T-helper 9 cell (primary cell): ENCODE results near the gene CNDP1.
A peak's percentile ranks its signal among the peaks of the same experiment; 100 is the strongest.
"Not testable (repeated sequence)": the region's sequence is repeated elsewhere in the genome, so short reads cannot be mapped to it uniquely, and the experiment has no call there.

ENCODE experiments used
- DNase-seq: peaks from one replicate; pipeline ENCODE4 v3.0.0-alpha.2; 2020
- total RNA-seq, 2 donors: gene quantifications; one replicate each; lab custom pipeline; 2026; lab: John Stamatoyannopoulos, UW

Gene CNDP1
- total RNA-seq: 0 to 0.42 reads per million in 2 donors

GRCh38 chr18:74534150-74534969 lies at the start of gene CNDP1:
Gene CNDP1 (plus strand): TSS chr18:74534500. CDS start chr18:74534668, 168 bp downstream.
- no peak for DNase-seq

- no peak for DNase-seq
Observed at GRCh38 chr18:74486119-74486849, 48.0 kb upstream of the CNDP1 start.

DNA sequence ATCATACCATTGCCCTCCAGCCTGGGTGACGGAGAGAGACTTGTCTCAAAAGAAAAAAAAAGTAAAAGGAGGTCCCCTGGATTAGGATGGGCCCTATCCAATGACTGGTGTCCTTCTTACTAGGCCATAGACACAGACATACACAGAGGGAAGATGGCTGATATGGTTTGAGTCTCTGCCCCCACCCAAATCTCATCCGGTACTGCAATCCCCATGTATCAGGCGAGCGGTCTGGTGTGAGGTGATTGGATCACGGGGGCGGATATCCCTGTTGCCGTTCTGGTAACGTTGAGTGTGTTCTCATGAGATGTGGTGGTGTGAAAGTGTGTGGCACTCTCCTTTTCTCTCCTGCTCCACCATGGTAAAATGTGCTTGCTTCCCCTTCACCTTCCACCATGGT lies 45.9 kb upstream of the CNDP1 start:
- DNase-seq: no peak

GRCh38 chr18:74488864-74489263 lies 45.4 kb upstream of the CNDP1 start:
- no peak for DNase-seq

- DNase-seq: no peak
Observed at GRCh38 chr18:74489676-74490075, 44.6 kb upstream of the CNDP1 start.

GRCh38 chr18:74492259-74492658 lies 42.0 kb upstream of the CNDP1 start:
- no peak for DNase-seq

- peak; percentile 32 for DNase-seq
Observed at GRCh38 chr18:74493689-74494088, 40.6 kb upstream of the CNDP1 start.

DNA sequence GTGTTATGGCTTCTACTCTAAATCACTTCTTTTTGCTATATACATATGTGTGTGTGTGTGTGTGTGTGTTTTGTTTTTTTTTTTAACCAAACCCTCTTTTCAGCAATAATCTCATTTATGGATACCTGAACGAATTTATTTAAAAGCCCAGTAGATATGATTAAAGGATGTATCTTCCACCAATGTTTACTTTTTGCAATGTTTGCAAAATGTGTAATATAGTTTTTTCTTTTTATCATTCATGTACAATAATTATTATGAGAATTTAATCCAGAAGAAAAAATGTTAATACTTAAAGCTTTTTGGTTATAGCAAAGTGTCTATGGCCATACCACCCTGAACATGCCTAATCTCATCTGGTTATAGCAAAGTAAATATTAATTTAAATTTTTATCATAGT lies 39.8 kb upstream of the CNDP1 start:
- no peak for DNase-seq

DNA sequence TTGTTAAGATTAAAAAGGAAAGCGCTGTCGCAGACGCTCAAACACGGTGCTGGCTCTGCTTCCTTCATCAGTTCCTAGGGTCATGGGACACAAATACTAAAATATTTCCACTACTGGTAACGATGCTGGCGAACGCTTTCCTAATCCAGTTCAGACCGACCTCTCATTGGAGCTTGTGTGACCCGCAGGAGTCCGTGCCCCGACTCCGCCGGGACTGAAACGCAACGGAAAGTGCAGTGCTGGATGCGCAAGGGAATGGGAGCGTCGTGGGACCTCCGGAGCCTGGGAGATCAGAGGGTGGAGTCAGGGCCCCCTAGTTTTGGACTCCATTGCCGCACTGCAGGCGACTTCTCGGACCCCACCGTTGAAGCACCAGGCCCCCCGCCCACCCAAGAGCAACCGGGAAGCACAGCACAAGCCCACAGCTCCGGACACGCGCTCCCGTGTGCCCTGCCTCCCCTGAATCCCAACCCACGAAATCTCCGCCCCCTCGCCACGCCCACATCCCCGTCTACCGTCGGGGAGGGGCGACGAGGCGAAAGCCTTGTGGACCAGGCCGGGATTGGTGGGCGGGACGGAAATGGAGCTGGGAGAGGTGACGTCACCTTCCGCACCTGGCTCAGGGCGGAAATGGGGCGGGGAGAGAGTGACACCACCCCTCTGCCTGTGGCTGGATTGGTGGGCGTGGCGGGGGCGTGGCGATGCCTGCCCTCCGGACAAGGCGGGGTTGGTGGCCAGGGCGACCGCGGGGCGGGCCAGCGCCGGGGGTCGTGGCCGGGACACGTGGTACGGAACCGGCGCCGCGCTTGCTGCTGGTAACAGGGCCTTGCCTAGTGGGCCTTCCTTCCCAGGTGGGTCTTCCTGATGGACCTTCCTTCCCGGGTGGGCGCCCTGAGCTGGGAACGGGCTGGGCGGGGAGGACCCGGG lies 38.5 kb upstream of the CNDP1 start, which contains the start of gene CNDP2:
Gene CNDP2 (plus strand): TSS at position 783 of the 927 bp plus-strand sequence. CDS start 3,611 bp downstream, outside the sequence.
- DNase-seq: peak; percentile 99

DNA sequence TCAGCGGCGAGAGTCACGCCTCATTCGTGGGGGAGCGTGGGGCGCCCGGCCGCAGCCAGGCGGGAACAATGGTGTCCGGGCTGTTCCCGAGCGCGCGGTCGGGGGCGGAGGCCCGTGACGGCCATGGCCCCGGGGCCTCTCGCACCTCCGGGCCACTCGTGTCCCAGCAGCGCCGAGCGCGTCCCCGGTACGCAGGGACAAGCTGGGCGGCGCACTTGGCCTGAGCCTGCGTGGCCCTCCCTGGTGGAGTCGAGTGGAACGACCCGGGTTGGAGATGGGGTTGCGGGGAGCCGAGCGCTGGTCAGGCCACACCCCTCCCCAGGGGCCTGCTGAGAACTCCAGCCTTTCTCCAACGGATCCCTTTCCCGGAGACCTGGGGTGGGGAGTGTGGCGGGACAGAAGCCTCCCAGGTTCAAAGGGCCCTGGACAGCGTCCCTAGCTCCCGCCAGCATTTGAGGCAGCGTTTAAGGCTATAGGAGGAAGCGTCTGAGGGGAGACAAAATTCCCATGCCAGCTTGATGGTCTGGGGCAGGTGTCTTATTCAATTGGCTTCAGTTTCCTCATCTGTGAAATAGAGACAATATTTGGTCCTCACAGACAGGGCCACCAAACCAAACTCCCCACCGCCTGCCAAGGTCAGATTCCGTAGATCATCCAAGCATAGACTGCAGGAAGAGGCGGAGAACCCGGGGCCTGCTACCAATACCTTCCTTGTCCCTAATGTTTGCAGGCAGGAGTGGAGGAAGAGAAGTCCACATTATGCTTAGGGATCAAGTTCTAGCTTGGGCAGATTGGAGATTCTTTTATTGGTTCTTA lies 37.6 kb upstream of the CNDP1 start:
- peak; percentile 25 for DNase-seq

GRCh38 chr18:74497324-74497676 lies 37.0 kb upstream of the CNDP1 start:
- DNase-seq: no peak

DNA sequence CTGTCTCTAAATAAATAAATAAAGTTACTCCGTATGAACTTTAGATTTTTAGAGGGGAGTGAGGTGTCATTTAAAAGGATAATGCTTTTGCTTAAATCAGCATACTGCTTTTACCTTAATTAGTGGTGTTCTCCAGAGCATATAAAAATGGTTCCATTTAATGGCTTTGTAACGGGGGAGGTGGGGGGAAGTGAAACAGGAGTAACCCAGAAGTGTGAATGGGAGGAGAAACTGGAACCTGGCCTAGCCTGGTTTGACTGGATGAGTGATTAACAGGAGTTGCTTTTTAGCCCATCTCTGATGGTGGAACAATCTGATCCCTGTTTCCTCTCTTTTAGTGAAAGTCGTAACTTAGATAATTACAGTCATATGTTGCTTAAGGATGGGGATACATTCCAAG lies 36.5 kb upstream of the CNDP1 start:
- DNase-seq: no peak

DNA sequence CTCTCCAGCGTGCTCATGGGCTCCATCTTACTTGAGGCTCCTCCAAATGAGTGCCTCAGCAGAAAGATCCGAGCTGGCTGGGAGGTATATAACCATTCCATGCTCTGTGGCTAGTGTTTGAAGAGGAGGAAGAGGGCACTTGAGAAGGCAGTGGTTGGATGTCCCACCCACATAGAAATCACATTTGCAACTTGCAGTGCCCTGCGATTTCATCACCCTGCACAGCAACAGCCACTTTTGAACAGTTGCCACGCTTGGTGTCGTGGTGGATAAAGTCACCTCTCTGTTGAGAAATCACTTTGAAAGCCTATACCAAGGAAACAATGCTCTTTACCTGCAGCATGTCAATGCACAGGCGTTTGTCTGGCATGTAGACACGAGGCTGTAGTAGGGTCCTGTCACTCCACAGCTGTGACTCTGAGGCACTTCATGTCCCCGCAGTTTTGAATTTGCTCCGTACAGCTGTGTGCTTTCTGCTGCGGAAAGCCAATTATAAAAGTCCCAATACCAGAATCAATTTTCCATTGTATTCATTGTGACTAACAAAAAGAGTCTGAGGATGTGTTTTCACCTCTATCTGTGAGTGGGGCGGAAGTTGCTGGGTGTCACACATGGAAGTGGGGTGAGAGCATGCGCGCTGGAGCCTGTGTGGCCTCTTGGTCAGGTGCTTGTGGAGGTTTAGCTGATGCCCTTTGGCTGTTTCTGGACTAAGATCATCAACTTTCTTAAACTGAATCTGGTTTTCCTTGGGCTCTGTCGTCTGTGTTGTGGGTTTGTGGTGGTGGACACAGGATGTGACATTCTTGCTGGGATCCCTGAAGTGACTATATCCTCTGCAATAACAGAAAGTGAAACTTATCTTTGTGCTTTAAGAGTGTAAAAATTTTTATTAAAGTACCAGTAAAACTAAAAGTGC lies 35.3 kb upstream of the CNDP1 start:
- peak; percentile 63 for DNase-seq

DNA sequence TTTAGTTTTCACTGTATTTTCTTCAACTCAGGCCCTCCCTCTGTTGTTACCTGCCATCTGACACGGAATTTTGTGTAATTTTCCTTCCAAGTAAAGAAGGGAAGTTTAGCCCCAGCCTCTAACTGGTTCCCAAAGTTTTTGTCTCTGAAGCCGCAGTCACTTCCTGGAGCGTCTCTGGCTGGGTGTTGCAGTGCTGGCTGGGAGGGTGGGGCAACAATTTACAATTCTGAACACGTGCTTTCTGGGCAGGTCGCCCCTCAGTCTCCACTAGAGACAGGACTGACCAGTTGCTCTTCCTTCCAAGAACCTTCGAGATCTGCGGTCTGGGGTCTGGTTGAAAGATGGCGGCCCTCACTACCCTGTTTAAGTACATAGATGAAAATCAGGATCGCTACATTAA lies 34.7 kb upstream of the CNDP1 start:
- peak; percentile 22 for DNase-seq

DNA sequence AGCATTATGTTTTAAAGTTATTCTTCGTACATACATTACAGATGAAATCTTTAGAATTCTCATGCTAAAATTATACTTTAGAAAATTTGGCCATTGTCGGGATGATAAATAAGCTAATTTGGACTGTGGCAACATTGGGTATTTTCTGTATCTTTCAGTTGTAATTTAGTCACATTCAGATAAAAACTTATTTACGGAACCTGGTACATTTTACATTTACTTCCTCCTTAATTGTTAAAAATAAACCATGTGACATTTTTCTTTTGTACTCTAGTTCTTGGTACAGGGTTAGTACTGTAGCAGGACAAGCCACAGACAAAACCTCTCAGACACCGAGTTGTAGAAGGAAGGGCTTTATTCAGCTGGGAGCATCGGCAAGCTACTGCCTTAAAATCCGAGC lies 33.9 kb upstream of the CNDP1 start:
- no peak for DNase-seq

DNA sequence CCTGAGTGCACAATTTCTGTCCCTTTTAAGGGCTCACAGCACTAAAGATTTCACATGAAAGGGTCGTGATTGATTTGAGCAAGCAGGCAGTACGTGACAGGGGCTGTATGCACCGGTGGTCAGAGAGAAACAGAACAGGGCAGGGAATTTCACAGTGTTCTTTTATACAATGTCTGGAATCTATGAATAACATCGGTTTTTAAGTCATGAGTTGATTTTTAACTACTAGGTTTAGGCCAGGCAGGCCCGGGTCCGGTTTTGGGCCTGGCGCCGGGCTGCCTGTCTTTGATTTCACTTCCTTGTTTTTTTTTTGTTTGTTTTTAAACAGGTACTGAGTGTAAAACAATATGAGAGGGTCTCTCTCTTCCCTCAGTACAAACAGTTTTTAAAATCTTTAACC lies 33.5 kb upstream of the CNDP1 start:
- DNase-seq: not testable (repeated sequence)

DNA sequence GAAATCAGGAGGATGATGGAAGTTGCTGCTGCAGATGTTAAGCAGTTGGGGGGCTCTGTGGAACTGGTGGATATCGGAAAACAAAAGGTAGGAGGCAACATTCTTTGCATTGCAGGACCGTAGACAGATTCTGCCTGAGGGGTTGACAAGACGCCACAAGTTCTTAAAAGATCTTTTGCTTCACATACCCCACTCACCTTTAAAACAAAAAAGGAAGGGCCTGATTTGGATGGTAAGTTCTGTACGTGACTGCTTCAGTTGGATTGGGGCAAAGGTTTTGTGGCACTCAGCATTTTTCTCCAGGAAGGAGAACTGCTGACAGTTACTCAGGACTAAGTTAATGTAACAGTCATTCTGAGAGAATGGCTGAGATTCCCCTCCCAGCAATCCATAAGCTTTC lies 32.9 kb upstream of the CNDP1 start:
- no peak for DNase-seq

GRCh38 chr18:74503137-74503536 lies 31.2 kb upstream of the CNDP1 start:
- DNase-seq: no peak

DNA sequence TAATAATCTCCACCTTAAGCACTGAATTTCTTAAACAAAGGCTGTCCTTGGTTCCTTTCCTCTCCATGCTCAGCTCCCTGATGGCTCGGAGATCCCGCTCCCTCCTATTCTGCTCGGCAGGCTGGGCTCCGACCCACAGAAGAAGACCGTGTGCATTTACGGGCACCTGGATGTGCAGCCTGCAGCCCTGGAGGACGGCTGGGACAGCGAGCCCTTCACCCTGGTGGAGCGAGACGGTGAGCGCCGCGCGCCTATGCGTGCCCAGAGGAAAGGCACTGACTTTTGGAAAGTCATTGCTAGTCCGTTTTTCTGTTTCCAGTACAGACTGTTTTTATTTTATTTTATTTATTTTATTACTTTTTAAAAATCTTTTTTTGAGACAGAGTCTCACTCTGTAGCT lies 28.5 kb upstream of the CNDP1 start:
- no peak for DNase-seq

GRCh38 chr18:74506448-74507084 lies 27.7 kb upstream of the CNDP1 start:
- DNase-seq: no peak
